HEK293T (cell line): Measurements from ENCODE around the gene RHEB.

Experiments
- CTCF ChIA-PET: fragments of 350-600 bp; formaldehyde crosslinking; extraction: SDS; loops from one replicate; lab custom pipeline; 2021; ENCODE audit warnings: antibody characterized with exemption, inconsistent platforms; lab: Yijun Ruan, JAX
- POLR2A ChIA-PET: fragments of 350-600 bp; formaldehyde crosslinking; extraction: SDS; loops from one replicate; lab custom pipeline; 2020; ENCODE audit warnings: antibody characterized with exemption, inconsistent platforms; lab: Yijun Ruan, JAX
- DNase-seq: peaks from one replicate; pipeline ENCODE4 v3.0.0; 2012; ENCODE audit warnings: mixed read lengths; ENCODE audit errors: extremely low spot score
- ARNT ChIP-seq: fragments of 450-650 bp; IDR thresholded peaks from 2 replicates; pipeline ENCODE4 v1.6.1; 2017; ENCODE audit warnings: mild to moderate bottlenecking
- BHLHE40 ChIP-seq: fragments of 450-650 bp; IDR thresholded peaks from 2 replicates; pipeline ENCODE4 v1.6.1; 2016; ENCODE audit warnings: mild to moderate bottlenecking, moderate library complexity, borderline replicate concordance
- CTBP1 ChIP-seq: fragments of 450-650 bp; IDR thresholded peaks from 2 replicates; pipeline ENCODE4 v1.6.1; 2016; ENCODE audit warnings: borderline replicate concordance
- ELF4 ChIP-seq: fragments of 450-650 bp; IDR thresholded peaks from 2 replicates; pipeline ENCODE4 v1.6.1; 2017; ENCODE audit warnings: antibody characterized with exemption
- FOXA1 ChIP-seq: fragments of 450-650 bp; IDR thresholded peaks from 2 replicates; pipeline ENCODE4 v1.6.1; 2016; ENCODE audit warnings: mild to moderate bottlenecking
- FOXK2 ChIP-seq: fragments of 450-650 bp; IDR thresholded peaks from 2 replicates; pipeline ENCODE4 v1.6.1; 2016; ENCODE audit warnings: mild to moderate bottlenecking
- FOXM1 ChIP-seq: fragments of 450-650 bp; IDR thresholded peaks from 2 replicates; pipeline ENCODE4 v1.6.1; 2017; ENCODE audit warnings: mild to moderate bottlenecking, borderline replicate concordance
- HDGF ChIP-seq: fragments of 450-650 bp; IDR thresholded peaks from 2 replicates; pipeline ENCODE4 v1.6.1; 2017; ENCODE audit warnings: antibody characterized with exemption, borderline replicate concordance
- L3MBTL2 ChIP-seq: fragments of 450-650 bp; conservative IDR thresholded peaks from 2 replicates; pipeline ENCODE4 v1.6.1; 2016; ENCODE audit warnings: mild to moderate bottlenecking
- LEF1 ChIP-seq: fragments of 450-650 bp; IDR thresholded peaks from 2 replicates; pipeline ENCODE4 v1.6.1; 2017; ENCODE audit warnings: mild to moderate bottlenecking, borderline replicate concordance
- NFRKB ChIP-seq: fragments of 450-650 bp; IDR thresholded peaks from 2 replicates; pipeline ENCODE4 v1.6.1; 2016; ENCODE audit warnings: mild to moderate bottlenecking, moderate library complexity
- PKNOX1 ChIP-seq: fragments of 450-650 bp; IDR thresholded peaks from 2 replicates; pipeline ENCODE4 v1.6.1; 2016
- SP1 ChIP-seq: fragments of 450-650 bp; IDR thresholded peaks from 2 replicates; pipeline ENCODE4 v1.6.1; 2017
- SUZ12 ChIP-seq: fragments of 450-650 bp; IDR thresholded peaks from 2 replicates; pipeline ENCODE4 v1.6.1; 2016; ENCODE audit warnings: mild to moderate bottlenecking
- TARDBP ChIP-seq: fragments of 450-650 bp; IDR thresholded peaks from 2 replicates; pipeline ENCODE4 v1.6.1; 2016
- ZNF384 ChIP-seq: fragments of 450-650 bp; IDR thresholded peaks from 2 replicates; pipeline ENCODE4 v1.6.1; 2016

The RHEB gene

GRCh38 chr7:151432658-151433521 lies 86.8 kb downstream of the RHEB start:
- TF ChIP-seq PKNOX1 (no peak), ELF4 (no peak), L3MBTL2 (no peak), ARNT (no peak), ZNF384 (no peak), BHLHE40 (no peak), SP1 (no peak), HDGF (no peak), LEF1 (no peak), FOXK2 (no peak), TARDBP (no peak), FOXA1 (no peak), FOXM1 (no peak), SUZ12 (no peak), NFRKB (no peak), CTBP1 (no peak)
- CTCF ChIA-PET: interaction anchor here (0.6 kb wide), 1 partner anchor 33 kb away, joined by 4 read pairs; no protein-coding TSS in a partner anchor
- POLR2A ChIA-PET: no interaction called here
- no peak for DNase-seq

GRCh38 chr7:151431768-151432311 lies 87.9 kb downstream of the RHEB start:
- ChIA-PET POLR2A (no interaction called here), CTCF (no interaction called here)
- TF ChIP-seq ZNF384 (no peak), PKNOX1 (no peak), L3MBTL2 (no peak), ELF4 (no peak), ARNT (no peak), CTBP1 (no peak), SUZ12 (no peak), TARDBP (no peak), NFRKB (no peak), BHLHE40 (no peak), SP1 (no peak), HDGF (no peak), FOXK2 (no peak), LEF1 (no peak)
- DNase-seq: no peak

GRCh38 chr7:151431281-151431767 lies 88.4 kb downstream of the RHEB start:
- CTCF ChIA-PET: no interaction called here
- POLR2A ChIA-PET: no interaction called here
- TF ChIP-seq FOXK2 (no peak), PKNOX1 (no peak), HDGF (no peak), NFRKB (no peak), ARNT (no peak), FOXA1 (no peak), CTBP1 (no peak), SP1 (no peak), LEF1 (no peak), SUZ12 (no peak), BHLHE40 (no peak), L3MBTL2 (no peak), FOXM1 (no peak), ELF4 (no peak), ZNF384 (no peak), TARDBP (no peak)
- no peak for DNase-seq

- TF ChIP-seq TARDBP (no peak), ARNT (no peak), FOXM1 (no peak), ZNF384 (no peak), PKNOX1 (no peak), BHLHE40 (no peak), NFRKB (no peak), L3MBTL2 (no peak), LEF1 (no peak), SP1 (no peak), FOXA1 (no peak), ELF4 (no peak), SUZ12 (no peak)
- CTCF ChIA-PET: no interaction called here
Measured at GRCh38 chr7:151430391-151431205, 89.1 kb downstream of the RHEB start.

More at GRCh38 chr7:151430391-151431205, 89.1 kb downstream of the RHEB start:
- POLR2A ChIA-PET: no interaction called here
- DNase-seq: no peak
